Upper lobe of left lung (tissue), 4 donors: ENCODE results near the gene THAP9.
A peak's percentile ranks its signal among the peaks of the same experiment; 100 is the strongest.

Source experiments
- CTCF ChIP-seq, 6 experiments: fragments of 450-650 bp in 4 of 6; fragments of 200-600 bp in 2 of 6; sonication (generic) in 2 of 6; IDR thresholded peaks; one replicate each; pipeline ENCODE4 v1.5.1; 2016 to 2019; ENCODE audit warnings: antibody characterized with exemption in 6 of 6
- EP300 ChIP-seq, 4 donors: sonication (generic); formaldehyde crosslinking; IDR thresholded peaks; one replicate each; pipeline ENCODE4 v1.5.1; 2017; ENCODE audit warnings: antibody characterized with exemption in 4 of 4, control low read depth in 2 of 4
- POLR2A ChIP-seq, 4 donors: fragments of 450-650 bp; IDR thresholded peaks; one replicate each; pipeline ENCODE4 v1.5.1; 2016 to 2017; ENCODE audit warnings: antibody characterized with exemption in 4 of 4, mild to moderate bottlenecking in 2 of 4
- POLR2AphosphoS5 ChIP-seq, 2 donors: sonication (generic); formaldehyde crosslinking; IDR thresholded peaks; one replicate each; pipeline ENCODE4 v1.5.1; 2017; ENCODE audit warnings: antibody characterized with exemption in 2 of 2

- TF ChIP-seq CTCF (IDR thresholded peaks at IDR 0.05) (peak in 4 of 6 experiments; percentile 31 to 38 (median 32)), POLR2A (IDR thresholded peaks at IDR 0.05) (no peak), EP300 (IDR thresholded peaks at IDR 0.05) (no peak), POLR2AphosphoS5 (IDR thresholded peaks at IDR 0.05) (no peak)
These were observed 48.4 kb upstream of the THAP9 start for GRCh38 chr4:82851885-82852750.
